Left hindlimb (tissue), 1 donor: ENCODE data around the gene H2AZ2.
"Not testable (repeated sequence)": the region's sequence is repeated elsewhere in the genome, so short reads cannot be mapped to it uniquely, and the experiment has no call there.

Experiments
- DNase-seq: peaks from one replicate; pipeline ENCODE4 v3.0.0-alpha.2; 2018

The H2AZ2 gene

DNA sequence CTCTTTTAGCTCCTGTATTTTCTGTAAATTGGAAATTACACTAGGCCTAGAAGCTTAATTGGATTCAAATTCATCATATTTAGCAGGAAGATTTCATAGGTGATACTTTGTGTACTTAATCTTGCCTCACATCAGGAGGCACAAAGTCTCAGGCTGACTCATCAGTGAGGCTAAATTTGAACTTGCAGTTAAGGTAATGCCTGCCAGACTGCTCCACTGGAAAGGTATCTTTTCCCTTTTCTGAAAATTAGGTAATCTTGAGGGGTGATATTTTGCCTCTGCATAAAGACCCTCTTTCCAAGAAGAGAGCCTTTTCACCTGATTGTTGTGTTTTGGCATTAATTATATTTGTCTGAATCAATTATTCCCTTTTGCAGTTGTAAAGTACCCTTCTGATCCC lies 36.8 kb downstream of the H2AZ2 start:
- no peak for DNase-seq

DNA sequence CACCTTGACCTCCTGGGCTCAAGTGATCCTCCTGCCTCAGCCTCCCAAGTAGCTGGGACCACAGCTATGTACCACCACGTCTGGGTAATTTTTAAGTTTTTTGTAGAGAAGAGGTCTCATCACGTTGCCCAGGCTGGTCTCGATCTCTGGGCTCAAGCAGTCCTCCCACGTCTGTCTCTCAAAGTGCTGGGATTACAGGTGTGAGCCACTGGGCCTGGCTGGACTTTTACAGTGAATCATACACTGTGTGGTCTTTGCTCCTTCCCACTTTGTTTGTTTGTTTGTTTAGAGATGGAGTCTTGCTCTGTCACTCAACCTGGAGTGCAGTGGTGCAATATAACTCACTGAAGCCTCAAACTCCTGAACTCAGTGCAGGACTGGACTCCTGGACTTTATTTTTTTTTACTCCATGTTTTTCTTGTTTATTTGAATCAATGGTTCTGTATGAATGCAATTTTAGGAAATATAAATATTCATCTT lies 38.9 kb downstream of the H2AZ2 start:
- DNase-seq = no peak

DNA sequence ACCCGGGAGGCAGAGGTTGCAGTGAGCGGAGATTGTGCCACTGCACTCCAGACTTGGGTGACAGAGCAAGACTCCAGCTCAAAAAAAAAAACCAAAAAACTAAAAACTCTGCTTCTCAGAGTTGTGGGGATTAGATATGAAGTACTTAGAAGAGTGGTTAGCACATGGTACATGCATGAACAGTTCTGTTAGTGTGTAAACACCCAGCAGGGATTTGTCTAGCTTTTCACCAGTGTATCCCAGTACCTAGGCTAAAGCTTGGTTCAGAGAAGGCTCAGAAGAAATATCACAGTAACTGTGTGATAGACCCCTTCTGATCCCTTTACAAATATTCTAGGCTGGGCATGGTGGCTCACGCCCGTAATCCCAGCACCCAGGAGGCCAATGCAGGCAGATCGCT lies 41.9 kb downstream of the H2AZ2 start:
- DNase-seq = no peak

DNA sequence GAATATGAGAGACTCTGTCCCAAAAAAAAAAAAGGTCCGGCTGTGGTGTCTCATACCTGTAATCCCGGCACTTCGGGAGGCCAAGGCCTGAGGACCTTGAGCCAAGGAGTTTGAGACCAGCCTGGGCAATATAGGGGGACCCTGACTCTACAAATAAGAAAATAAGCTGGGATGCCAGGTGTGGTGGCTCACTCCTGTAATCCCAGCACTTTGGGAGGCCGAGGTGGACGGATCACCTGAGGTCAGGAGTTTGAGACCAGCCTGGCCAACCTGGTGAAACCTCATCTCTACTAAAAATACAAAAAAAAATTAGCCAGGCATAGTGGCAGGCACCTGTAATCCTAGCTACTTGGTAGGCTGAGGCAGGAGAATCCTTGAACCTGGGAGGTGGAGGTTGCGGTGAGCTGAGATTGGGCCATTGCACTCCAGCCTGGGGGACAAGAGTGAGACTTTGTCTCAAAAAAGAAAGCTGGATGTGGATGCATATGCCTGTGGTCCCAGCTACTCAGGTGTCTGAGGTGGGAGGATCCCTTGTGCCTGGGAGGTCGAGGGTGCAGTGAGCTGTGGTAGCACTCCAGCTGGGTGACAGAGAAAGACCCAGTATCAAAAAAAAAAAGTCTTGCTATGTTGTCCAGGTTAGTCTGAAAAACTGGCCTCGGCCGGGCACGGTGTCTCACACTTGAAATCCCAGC lies 43.9 kb downstream of the H2AZ2 start:
- DNase-seq = not testable (repeated sequence)

DNA sequence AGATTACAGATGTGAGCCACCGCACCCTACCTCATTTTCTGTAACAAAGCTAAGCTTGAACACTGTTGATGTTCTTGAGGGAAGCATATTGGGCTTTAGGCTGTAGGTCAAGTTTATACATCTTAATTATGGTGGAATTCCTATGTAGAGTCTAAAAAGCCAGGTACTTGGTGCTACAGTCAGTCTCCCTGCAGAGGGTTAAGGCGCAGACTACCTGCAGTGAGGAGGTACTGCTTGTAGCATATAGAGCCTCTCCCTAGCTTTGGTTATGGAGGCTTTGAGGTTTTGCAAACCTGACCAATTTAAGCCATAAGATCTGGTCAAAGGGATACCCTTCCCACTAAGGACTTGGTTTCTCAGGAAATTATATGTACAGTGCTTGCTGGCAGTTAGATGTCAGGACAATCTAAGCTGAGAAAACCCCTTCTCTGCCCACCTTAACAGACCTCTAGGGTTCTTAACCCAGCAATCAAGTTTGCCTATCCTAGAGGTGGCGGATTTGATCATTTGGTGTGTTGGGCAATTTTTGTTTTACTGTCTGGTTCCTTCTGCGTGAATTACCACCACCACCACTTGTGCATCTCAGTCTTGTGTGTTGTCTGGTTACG lies 45.4 kb downstream of the H2AZ2 start:
- no peak for DNase-seq

DNA sequence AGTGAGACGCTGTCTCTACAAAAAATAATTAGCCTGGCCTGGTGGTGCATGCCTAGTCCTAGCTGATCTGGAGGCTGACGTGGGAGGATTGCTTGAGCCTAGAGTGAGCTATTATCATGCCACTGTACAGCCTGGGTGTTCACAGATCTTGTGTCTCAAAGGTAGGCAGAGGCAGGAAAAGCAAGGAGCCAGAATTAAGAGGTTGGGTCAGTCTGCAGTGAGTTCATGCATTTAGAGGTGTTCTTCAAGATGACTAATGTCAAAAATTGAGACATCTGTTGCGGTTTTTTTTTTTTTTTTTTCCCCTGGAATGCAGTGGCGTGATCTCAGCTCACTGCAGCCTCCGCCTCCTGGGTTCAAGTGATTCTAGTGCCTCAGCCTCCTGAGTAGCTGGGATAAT lies 46.0 kb downstream of the H2AZ2 start:
- no peak for DNase-seq

DNA sequence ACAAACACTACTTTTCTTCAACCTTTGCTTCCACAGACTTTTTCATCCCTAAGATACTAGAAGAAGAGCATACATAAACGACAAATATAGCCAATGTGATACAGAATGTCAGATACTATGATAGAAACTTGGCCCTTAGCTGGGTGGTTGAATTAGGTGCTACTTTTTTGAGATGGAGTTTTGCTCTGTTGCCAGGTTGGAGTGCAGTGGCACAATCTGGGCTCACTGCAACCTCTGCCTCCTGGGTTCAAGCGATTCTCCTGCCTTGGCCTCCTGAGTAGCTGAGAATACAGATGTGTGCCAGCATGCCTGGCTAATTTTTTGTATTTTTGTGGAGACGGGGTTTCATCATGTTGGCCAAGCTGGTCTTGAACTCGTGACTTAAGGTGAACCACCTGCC lies 47.9 kb downstream of the H2AZ2 start:
- no peak for DNase-seq

DNA sequence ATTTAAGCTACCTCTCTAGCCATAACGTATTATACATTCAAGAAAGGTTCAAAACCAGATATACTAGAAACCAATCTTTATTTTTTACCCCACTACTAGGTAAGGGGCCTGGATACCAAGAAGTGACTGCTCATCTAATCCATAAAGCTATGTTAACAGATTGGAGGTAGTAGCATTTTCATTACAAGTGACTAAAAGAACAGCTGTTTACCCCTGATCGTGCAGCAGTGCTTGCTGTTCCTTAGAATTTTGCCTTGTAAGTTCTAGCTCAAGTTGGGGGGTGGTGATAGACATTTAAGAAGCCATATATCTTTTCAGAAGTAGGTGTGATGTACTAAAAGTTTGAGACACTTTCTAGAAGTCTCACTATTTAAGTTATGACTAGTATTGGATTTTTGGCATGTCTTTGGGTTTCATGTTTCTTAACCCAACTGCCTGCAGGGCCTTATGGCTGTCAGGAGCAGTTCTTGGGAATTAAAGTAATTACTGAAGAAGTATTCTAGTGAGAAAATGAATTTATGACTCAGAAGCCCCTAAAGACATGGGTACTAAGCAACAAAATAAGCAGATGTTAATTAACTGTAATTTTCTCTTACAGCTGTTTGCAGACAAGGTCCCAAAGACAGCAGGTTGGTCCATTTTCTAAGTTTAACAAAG lies 49.1 kb downstream of the H2AZ2 start:
- DNase-seq = no peak

DNA sequence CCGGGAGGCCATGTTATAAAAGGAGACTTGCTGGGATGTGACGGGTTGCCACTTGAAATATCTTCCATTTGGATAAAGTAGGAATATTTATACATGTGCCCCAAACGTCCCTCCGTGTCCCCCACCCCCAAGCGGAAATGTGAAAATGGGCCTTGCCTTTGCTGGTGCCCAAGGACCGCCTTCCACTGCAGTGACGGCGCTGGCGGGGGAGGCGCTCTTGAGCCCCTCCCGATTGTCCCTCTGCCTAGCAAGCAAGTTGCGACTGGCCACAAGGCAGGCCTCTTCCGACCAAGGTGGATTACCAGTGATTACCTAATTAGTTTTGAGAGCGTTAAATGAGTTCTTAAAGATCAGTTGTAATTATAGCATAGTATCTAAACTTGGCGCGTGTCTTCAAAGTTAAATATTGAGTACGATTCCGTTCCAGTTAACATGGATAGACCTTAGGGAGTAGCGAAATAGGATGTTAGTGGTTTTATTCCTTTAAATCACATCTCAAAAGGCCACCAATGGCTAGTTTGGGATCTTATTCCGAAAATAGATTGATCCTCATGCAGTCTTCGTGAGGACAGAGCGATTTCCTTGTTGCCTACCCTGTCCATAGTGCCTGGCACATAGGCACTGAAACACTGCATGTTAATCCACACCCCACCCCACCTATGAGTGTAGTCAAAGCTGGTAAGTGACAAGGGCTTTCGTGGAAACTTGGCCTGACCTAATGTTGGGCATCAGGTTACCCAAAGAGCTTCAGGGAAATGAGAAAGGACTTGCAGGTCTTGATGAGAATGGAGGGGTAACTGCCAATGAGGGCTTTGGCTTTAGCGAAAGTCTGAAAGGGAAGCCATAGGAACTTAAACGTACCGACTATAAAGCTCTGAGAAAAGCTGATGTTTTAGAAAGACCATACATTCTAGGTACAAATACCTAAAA lies 50.3 kb downstream of the H2AZ2 start:
- peak; percentile 92 for DNase-seq

DNA sequence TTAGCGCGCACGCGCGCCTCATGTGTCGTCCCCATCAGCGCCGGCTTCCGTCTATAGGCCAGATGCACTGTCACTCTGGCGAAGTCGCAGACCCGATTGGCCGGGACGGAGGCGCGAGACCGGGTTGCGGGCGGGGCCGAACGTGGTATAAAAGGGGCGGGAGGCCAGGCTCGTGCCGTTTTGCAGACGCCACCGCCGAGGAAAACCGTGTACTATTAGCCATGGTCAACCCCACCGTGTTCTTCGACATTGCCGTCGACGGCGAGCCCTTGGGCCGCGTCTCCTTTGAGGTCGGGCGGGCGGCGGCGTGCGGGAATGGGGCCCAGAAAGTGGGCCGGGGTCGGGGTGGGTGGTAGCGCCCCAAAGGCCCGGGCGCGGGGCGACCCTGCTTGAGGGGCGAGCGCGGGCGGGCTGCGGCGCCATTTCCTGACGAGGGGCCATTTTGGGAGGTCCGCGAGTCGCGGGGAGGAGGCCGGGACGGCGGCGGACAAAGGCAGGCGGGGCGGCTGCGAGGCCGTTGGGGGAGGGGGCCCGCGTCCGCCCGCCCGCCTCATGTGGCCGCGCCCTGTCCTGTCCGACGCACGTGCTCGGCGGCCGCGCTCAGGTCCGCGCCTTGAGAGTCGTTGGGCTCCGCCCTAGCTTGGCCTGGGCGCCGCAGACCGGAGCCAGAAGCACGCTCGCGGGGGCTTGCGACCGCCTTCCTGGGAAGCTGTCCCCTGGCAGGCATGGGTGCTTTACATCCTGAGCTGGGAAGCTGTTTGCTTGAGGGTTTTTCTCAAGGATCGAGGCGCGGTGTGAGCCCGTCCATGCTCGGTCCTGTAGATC lies 51.2 kb downstream of the H2AZ2 start, which contains the start of gene PPIA:
Gene PPIA (plus strand): TSS at position 178 of the 825 bp plus-strand sequence. CDS start 44 bp downstream, at position 222.
- peak; percentile 98 for DNase-seq

DNA sequence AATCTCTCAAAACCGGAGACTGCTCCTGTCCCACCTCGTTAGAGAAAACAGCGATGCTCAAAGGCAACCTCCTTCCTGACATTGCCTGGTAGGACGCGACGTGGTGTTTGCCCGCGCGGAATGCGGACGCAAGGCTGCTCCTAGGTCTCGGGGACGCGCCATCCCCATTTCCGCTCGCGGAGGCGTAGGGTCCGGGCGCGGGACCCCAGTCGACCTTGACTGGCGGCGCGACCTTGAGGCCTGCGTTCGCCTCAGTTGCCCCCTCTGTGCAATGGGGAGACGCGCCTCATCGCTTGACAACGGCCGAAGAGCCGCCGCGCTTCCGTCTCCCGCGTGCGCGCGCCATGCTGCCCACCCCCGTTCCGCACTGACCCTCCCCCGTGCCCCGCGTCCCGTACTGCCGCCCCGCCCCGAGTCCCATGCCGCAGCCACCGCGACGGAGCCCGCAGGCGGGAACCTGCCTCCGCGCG lies 51.8 kb downstream of the H2AZ2 start:
- no peak for DNase-seq

DNA sequence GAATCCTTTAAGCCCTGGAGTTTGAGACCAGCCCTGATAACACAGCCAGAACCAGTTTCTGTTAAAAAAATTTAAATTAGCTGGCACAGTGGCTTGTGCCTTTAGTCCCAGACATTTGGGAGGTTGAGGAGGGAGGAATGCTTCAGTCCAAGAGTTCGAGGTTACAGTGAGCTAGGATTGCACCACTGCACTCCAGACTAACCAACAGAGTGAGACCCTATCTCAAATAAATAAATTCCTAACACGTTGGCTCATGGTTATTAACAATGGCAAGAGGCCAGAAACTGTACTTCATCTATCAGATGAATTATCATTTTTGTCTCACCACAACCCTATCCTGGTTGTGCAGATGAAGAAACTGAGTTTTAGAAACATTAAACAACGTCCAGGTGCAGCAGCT lies 53.6 kb downstream of the H2AZ2 start:
- DNase-seq = no peak

DNA sequence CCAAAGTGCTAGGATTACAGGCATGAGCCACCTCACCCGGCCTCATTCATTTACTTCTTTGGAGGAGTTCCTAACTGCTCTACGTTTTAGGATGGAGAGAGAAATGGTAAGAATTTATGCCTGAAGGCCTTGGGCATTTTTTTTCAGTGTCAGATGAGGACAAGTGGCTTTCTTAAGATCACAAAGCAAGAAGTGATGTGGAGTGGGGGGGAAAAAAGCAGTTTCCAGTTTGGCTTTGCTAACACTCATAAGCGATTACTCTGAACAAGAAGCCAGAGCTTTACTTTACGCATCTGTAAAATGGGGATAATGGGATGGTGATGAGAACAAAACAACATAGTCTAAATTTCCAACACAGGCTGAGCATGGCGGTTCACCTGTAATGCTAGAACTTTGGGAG lies 54.0 kb downstream of the H2AZ2 start:
- DNase-seq = no peak

DNA sequence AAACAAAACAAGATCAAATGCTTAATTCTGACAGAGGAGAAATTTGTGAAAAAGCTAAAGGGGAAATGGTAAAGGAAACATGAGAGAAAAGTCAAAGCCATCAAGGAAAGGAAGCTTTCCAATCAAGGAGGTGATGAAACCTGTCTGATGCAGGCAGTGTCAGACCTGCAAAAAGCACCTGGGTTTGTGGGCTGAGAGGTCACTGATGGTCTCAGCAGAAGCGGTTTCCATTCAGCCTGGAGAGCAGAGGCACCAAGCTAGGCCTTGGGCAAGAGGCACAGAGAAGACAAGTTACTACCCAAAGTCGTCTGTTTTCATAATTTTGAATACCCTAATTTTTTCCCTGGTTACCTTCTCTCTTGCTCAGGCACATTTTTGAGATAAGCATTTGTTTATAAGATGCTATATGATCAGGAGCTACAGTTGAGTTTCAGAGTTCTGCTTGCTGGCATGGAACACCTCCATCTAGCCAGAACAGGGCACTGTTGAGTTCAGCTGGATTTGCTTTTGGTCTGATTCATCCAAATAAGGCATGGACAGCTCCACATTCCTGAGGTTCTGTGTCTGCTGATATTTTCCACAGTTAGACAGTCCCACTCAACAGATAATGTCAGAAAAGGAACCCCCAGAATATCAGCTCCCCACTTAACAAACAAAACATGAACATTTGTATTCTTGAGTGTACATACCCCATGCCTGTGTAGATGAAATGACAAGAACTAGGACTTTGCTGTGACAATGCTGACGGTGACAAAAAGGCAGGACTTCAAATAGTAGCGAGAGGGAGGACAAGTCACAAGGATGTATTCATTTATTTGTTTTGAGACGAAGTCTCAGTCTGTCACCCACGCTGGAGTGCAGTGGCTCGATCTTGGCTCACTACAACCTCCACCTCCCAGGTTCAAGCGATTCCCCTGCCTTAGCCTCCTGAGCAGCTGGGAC lies 56.3 kb downstream of the H2AZ2 start:
- no peak for DNase-seq

DNA sequence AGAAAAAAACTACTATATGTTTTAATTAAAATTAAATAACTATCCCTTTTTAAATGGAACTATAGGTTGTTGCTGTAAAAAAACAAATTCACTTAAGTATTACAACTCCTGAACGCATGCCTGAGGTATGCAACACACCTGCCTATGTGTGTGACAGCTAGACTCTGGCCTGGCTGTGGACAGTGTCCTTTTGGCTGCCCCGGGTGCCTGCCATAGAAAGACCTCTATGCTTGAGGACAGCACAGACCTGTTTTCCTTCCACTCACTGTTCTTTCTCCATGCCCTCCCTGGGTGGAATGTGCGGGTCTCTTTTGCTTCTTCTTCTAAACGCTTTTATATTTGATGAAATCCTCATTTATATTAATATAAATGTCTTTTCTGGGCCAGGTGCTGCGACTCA lies 57.9 kb downstream of the H2AZ2 start:
- DNase-seq = no peak

DNA sequence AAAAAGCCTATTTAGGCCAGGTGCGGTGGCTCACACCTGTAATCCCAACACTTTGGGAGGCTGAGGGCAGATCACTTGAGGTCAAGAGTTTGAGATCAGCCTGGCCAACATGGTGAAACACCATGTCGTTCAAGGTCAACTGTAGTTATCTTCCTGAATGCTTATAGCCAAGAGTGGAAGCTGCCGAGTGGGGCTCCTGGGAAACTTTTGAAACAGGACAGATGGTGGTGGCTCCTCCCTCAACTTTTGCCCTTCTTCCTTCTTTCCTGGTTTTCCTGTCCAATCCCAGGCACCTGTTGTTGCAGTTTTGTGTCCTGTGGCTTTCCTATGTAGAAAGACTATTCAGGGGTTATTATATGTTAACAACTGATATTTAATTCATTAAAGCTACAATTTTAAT lies 60.1 kb downstream of the H2AZ2 start:
- no peak for DNase-seq

DNA sequence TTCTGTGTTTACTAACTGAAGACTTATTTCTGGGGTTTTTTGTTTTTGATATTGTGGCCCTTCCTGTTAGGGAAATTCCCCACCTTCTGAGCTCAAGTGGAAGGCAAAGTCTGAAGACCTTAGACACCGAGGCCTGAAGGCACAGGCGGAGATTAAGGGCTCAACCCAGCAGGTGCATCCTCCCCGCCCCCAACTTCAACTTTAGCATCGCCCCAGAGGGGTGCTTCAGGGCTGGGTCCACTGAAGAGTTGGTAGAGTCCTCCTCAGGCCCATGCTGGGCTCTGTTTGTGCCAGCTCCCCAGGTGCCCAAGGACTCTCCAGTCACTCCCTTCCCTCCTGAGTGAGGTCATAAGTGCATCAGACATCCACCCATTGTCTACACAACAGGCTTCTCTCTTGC lies 60.8 kb downstream of the H2AZ2 start:
- no peak for DNase-seq

DNA sequence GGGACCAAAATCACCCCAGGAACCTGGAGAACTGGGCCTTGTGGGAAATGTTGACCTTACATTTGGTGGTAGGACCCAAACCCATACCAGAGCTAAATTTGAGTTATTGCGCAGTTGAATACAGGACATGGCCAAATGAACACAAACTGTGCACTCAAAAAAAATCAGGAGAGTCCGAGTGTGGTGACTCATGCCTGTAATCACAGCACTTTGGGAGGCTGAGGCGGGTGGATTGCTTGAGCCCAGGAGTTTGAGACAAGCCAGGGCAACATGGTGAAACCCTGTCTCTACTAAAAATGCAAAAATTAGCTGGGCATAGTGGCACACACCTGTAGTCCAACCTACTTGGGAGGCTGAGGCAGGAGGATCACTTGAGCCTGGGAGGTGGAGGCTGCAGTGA lies 62.7 kb downstream of the H2AZ2 start:
- DNase-seq = not testable (repeated sequence)

DNA sequence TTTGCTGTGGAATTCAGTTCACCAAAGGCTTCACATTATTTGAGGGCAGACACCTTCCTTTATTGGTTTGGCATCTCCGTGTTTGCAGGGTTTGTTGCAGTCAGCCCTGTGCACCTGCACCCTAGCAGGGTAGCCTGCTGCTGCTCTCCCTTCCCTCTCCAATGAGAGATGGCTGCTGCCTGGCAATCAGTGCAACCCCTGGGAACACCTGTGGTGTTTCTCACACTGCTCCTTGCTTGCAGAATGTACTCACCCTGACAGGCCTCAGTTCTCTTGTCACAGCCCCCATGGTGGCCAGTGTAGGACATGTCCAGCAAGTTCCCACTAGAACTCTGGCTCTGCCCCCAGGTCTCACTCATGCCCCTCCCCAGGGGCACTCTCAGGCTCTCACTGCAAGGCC lies 63.5 kb downstream of the H2AZ2 start:
- DNase-seq = no peak

DNA sequence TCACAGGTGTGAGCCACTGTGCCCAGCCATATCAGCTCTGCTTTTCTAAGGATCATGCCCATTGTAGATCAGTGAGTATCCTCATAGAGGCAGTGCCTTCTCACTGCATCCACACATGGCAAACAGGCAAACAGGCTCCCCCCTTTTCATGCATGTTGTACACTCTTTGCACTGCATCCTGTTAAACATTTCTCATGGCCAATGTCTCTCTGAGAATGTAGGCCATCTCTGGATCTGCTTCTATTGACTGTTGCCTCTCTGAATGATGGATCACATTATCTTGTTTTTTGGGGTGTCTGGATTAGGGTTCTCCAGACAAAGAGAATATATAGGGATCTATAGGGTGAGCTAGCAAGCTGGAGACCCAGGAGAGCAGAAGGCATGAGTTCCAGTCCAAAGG lies 64.5 kb downstream of the H2AZ2 start:
- no peak for DNase-seq

DNA sequence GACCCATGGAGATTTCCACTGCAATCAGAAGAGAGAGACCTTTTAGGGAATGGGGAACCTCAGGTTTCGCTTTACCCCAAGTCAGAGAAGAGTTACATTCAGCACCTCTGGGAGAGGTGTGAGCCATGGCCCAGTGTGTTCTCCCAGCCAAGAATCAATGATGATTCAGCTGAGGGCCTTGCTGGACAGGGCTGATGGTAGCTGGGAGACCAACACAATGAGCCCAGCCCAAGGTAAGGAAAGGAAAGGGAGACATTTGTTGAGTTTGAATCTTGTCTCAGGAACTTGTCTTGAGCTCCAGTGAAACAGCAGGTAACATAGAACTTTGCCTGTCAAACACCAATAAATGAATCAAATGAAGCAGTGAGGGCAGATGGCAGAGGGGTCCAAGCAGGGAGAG lies 65.4 kb downstream of the H2AZ2 start:
- DNase-seq = no peak
